H1 (cell line): ENCODE results near the gene IRGQ. TPM values are rescaled to one million over a fixed set of nuclear protein-coding genes. Genes with fewer than 3 reads are reported as not detected.

ENCODE experiments used
- CTCF ChIA-PET: fragments of 300-600 bp; sonication (Branson Sonifier 250); formaldehyde crosslinking; loops from one replicate; lab custom pipeline; 2021; ENCODE audit not compliant: partially characterized antibody; lab: Charles Lee
- POLR2A ChIA-PET: fragments of 300-600 bp; sonication (Branson Sonifier 250); formaldehyde crosslinking; loops from one replicate; lab custom pipeline; 2021; ENCODE audit warnings: inconsistent platforms; ENCODE audit not compliant: partially characterized antibody; lab: Charles Lee
- DNase-seq, 2 experiments: peaks; one replicate each; pipeline versions ENCODE4 v3.0.0 to v3.0.0-alpha.2; 2010 to 2022; ENCODE audit warnings: low spot score in 2 of 2, low read depth in 1 of 2, mixed read lengths in 1 of 2
- FAIRE-seq: peaks from 2 replicates; lab custom pipeline; 2011; peaks lifted over from hg19 to GRCh38; lab: Jason Lieb, UNC
- H2AFZ ChIP-seq: 2 replicates; pipeline ENCODE4 v1.8.1; 2012; ENCODE audit warnings: low read length, inconsistent platforms
- H2AK5ac ChIP-seq: 2 replicates; pipeline ENCODE4 v1.6.1; 2013; ENCODE audit warnings: low read depth, low read length
- H2BK120ac ChIP-seq: replicated peaks from 2 replicates; pipeline ENCODE3; 2013; ENCODE audit warnings: low read depth, low read length, inconsistent platforms
- H2BK12ac ChIP-seq: 2 replicates; pipeline ENCODE4 v1.6.1; 2013; ENCODE audit warnings: low read depth, low read length
- H2BK15ac ChIP-seq: 2 replicates; pipeline ENCODE4 v1.6.1; 2013; ENCODE audit warnings: low read length
- H2BK20ac ChIP-seq: 2 replicates; pipeline ENCODE4 v1.6.1; 2013; ENCODE audit warnings: low read length
- H2BK5ac ChIP-seq: 2 replicates; pipeline ENCODE4 v1.6.1; 2013; ENCODE audit warnings: low read depth, low read length
- H3K14ac ChIP-seq: 2 replicates; pipeline ENCODE4 v1.6.1; 2013; ENCODE audit warnings: inconsistent platforms; ENCODE audit not compliant: insufficient read length
- H3K18ac ChIP-seq: 2 replicates; pipeline ENCODE4 v1.6.1; 2013; ENCODE audit warnings: low read length; ENCODE audit errors: extremely low read depth
- H3K23ac ChIP-seq: 2 replicates; pipeline ENCODE4 v1.6.1; 2013; ENCODE audit warnings: inconsistent platforms; ENCODE audit not compliant: insufficient read length
- H3K23me2 ChIP-seq: 2 replicates; pipeline ENCODE4 v1.6.1; 2013; ENCODE audit warnings: low read depth, low read length
- H3K27ac ChIP-seq: 2 replicates; pipeline ENCODE4 v1.6.1; 2011; ENCODE audit warnings: low read depth, low read length, inconsistent platforms
- H3K27me3 ChIP-seq, 4 experiments: replicated peaks in 1 of 4; 1 replicate in 1 of 4; 2 replicates in 3 of 4; pipeline versions ENCODE4 v1.6.1 to v1.8.1; 2011 to 2013; ENCODE audit warnings: low read length in 3 of 4, mild to moderate bottlenecking in 3 of 4, inconsistent platforms in 2 of 4, mixed read lengths in 2 of 4, moderate library complexity in 1 of 4; ENCODE audit not compliant: control insufficient read depth in 3 of 4, insufficient read depth in 3 of 4; ENCODE audit errors: extremely low read depth in 1 of 4
- H3K36me3 ChIP-seq, 4 experiments: 2 replicates each; pipeline versions ENCODE4 v1.6.1 to v1.8.1; 2011 to 2013; ENCODE audit warnings: mild to moderate bottlenecking in 4 of 4, low read length in 3 of 4, moderate library complexity in 2 of 4, control low read depth in 1 of 4, inconsistent platforms in 1 of 4; ENCODE audit not compliant: insufficient read depth in 4 of 4, control insufficient read depth in 2 of 4
- H3K4ac ChIP-seq: replicated peaks from 2 replicates; pipeline ENCODE3; 2013; ENCODE audit warnings: low read length, low read depth, mixed read lengths, inconsistent platforms; ENCODE audit not compliant: insufficient read length
- H3K4me1 ChIP-seq, 4 experiments: replicated peaks in 1 of 4; 1 replicate in 1 of 4; 2 replicates in 3 of 4; pipeline versions ENCODE4 v1.6.1 to v1.8.1; 2011 to 2013; ENCODE audit warnings: low read length in 3 of 4, inconsistent platforms in 2 of 4, mixed read lengths in 1 of 4; ENCODE audit not compliant: insufficient read depth in 4 of 4, control insufficient read depth in 3 of 4
- H3K4me2 ChIP-seq, 2 experiments: 2 replicates each; pipeline versions ENCODE4 v1.6.1 to v1.8.1; 2011 to 2013; ENCODE audit warnings: low read depth in 2 of 2, low read length in 2 of 2, control low read depth in 1 of 2, inconsistent platforms in 1 of 2, mild to moderate bottlenecking in 1 of 2; ENCODE audit not compliant: insufficient read depth in 1 of 2
- H3K4me3 ChIP-seq, 4 experiments: fragments of 200-600, 300-600 bp in 1 of 4; sonication (generic), shearing (Covaris generic), sonication (Bioruptor Twin) in 1 of 4; 2 replicates each; pipeline versions ENCODE4 v1.5.1 to v1.8.1; 2011 to 2016; ENCODE audit warnings: low read length in 4 of 4, low read depth in 3 of 4, control low read depth in 2 of 4, inconsistent platforms in 2 of 4, mild to moderate bottlenecking in 2 of 4, mixed read lengths in 1 of 4, moderate library complexity in 1 of 4; ENCODE audit not compliant: insufficient read depth in 2 of 4; ENCODE audit errors: extremely low read depth in 1 of 4
- H3K56ac ChIP-seq: replicated peaks from 2 replicates; pipeline ENCODE3; 2013; ENCODE audit warnings: low read depth, mild to moderate bottlenecking, mixed read lengths, low read length, inconsistent platforms; ENCODE audit not compliant: insufficient read length
- H3K79me1 ChIP-seq: 2 replicates; pipeline ENCODE4 v1.6.1; 2013; ENCODE audit warnings: low read depth, low read length, control low read depth
- H3K79me2 ChIP-seq, 2 experiments: 2 replicates each; pipeline versions ENCODE4 v1.6.1 to v1.8.1; 2012 to 2013; ENCODE audit warnings: low read length in 2 of 2, mild to moderate bottlenecking in 2 of 2, inconsistent platforms in 1 of 2; ENCODE audit not compliant: insufficient read depth in 2 of 2, control insufficient read depth in 1 of 2
- H3K9ac ChIP-seq, 4 experiments: replicated peaks in 1 of 4; 1 replicate in 1 of 4; 2 replicates in 3 of 4; pipeline versions ENCODE4 v1.6.1 to v1.8.1; 2011 to 2013; ENCODE audit warnings: low read depth in 3 of 4, low read length in 3 of 4, control low read depth in 2 of 4, mild to moderate bottlenecking in 2 of 4, moderate library complexity in 2 of 4, inconsistent platforms in 1 of 4; ENCODE audit errors: extremely low read depth in 1 of 4
- H3K9me3 ChIP-seq, 2 experiments: 2 replicates each; pipeline versions ENCODE4 v1.6.1 to v1.8.1; 2012 to 2013; ENCODE audit warnings: mild to moderate bottlenecking in 2 of 2, moderate library complexity in 2 of 2, control low read depth in 1 of 2, inconsistent platforms in 1 of 2, low read depth in 1 of 2, low read length in 1 of 2, mixed read lengths in 1 of 2; ENCODE audit not compliant: insufficient read depth in 2 of 2
- H4K20me1 ChIP-seq, 2 experiments: replicated peaks in 1 of 2; 2 replicates each; pipeline versions ENCODE3 to v1.8.1; 2011 to 2013; ENCODE audit warnings: inconsistent platforms in 2 of 2, low read length in 2 of 2, mild to moderate bottlenecking in 1 of 2; ENCODE audit not compliant: insufficient read depth in 2 of 2, control insufficient read depth in 1 of 2
- H4K5ac ChIP-seq: 2 replicates; pipeline ENCODE4 v1.6.1; 2013; ENCODE audit warnings: low read length, low read depth, mixed read lengths, inconsistent platforms; ENCODE audit not compliant: insufficient read length
- H4K8ac ChIP-seq: 2 replicates; pipeline ENCODE4 v1.8.0; 2013; ENCODE audit warnings: mild to moderate bottlenecking, moderate library complexity, low read length, inconsistent platforms; ENCODE audit not compliant: insufficient read depth; ENCODE audit errors: extremely low read depth
- H4K91ac ChIP-seq: replicated peaks from 2 replicates; pipeline ENCODE3; 2013; ENCODE audit warnings: low read length, mixed read lengths, inconsistent platforms; ENCODE audit not compliant: insufficient read length
- CHD2 ChIP-seq: IDR thresholded peaks from 2 replicates; pipeline ENCODE4 v1.6.1; 2012; ENCODE audit warnings: low read length, improper control_type of control experiment
- HDAC2 ChIP-seq, 2 experiments: fragments of 300-600 bp in 1 of 2; sonication (generic) in 1 of 2; IDR thresholded peaks; 2 replicates each; pipeline ENCODE4 v1.6.1; 2011 to 2012; ENCODE audit warnings: low read depth in 2 of 2, low read length in 2 of 2, mild to moderate bottlenecking in 2 of 2, moderate library complexity in 2 of 2, borderline replicate concordance in 1 of 2, inconsistent platforms in 1 of 2
- NANOG ChIP-seq: IDR thresholded peaks from 2 replicates; pipeline ENCODE4 v1.6.1; 2011; ENCODE audit warnings: low read length, low read depth, mild to moderate bottlenecking, inconsistent platforms; ENCODE audit not compliant: insufficient read depth, poor library complexity, severe bottlenecking
- POLR2A ChIP-seq, 2 experiments: IDR thresholded peaks; 1 replicate in 1 of 2; 2 replicates in 1 of 2; pipeline ENCODE4 v1.6.1; 2011; ENCODE audit warnings: low read depth in 2 of 2, low read length in 2 of 2, mild to moderate bottlenecking in 2 of 2; ENCODE audit errors: control extremely low read depth in 1 of 2
- TCF12 ChIP-seq: IDR thresholded peaks from 2 replicates; pipeline ENCODE4 v1.6.1; 2011; ENCODE audit warnings: low read depth, mild to moderate bottlenecking, low read length
- WGBS, 2 experiments: shearing (Covaris generic) in 1 of 2; methylation state at CpG; one replicate each; pipeline versions ENCODE4 v1.1.6 to v1.1.7; 2013 to 2015; ENCODE audit warnings: low lambda C conversion rate in 2 of 2, mixed read lengths in 2 of 2, inconsistent platforms in 1 of 2, low coverage in 1 of 2, missing lambda C conversion rate in 1 of 2; ENCODE audit not compliant: insufficient replicate concordance in 2 of 2, insufficient coverage in 1 of 2, insufficient read length in 1 of 2; ENCODE audit errors: extremely low coverage in 1 of 2, missing lambda C conversion rate in 1 of 2; 5-methylcytosine and 5-hydroxymethylcytosine counted together
- polyA plus RNA-seq, 7 experiments: library from polyadenylated mRNA; depleted of rRNA in 3 of 7; stranded (reverse) in 5 of 7; unstranded in 2 of 7; fragments of >200 nt in 5 of 7; fragments of 200-250 nt in 2 of 7; gene quantifications; 1 replicate in 5 of 7; 2 replicates in 1 of 7; 4 replicates in 1 of 7; pipeline versions ENCODE4 v1.2.1 to v1.2.3, GENCODE V29; 2011 to 2013; ENCODE audit warnings: missing spikeins in 2 of 7, mixed read lengths in 2 of 7
- total RNA-seq: library from RNA; stranded (reverse); fragmentation: NEBNext Ultra II Directional; extraction: Animal tissue kit (Norgen Biotek cat#: 25700); gene quantifications from 2 replicates; pipeline ENCODE4 v1.2.1, GENCODE V29; 2021

Gene IRGQ
- total and polyA plus RNA-seq, 2 of the 8 experiments (the other 6 are each of a cell fraction or from before 2014, with no cell fraction given) = 16.0 to 42.9 TPM

DNA sequence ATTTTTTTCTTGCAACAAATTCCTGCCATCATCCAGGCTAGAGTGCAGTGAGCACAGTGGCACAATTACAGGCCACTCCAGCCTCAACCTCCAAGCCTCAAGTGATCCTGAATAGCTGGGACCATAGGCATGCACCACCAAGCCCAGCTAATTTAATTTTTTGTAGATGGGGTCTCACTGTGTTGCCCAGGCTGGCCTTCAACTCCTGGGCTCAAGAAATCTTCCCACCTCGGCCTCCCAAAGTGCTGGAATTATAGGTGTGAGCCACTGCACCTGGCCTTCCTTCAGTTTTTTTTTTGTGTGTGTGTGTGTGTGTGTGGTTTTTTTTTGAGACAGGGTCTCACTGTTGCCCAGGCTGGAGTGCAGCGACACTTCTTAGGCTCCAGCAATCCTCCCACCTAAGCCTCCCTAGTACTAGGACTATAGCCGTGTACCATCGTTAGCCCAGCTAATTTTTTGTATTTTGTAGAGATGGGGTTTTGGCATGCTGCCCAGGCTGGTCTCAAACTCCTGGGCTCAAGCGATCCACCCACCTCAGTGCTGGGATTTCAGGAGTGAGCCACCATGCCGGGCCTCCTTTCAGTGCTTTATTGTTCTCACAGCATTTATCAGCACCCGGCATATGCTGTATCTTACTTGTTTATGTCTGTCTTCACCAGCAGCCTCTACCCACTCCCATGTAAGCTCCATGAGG is 10.1 kb upstream of the IRGQ start:
- Histone ChIP-seq H3K14ac (no peak overlapping the region), H3K4me1 (no peaks in the 10 kb centered on the region), H3K23ac (no peak overlapping the region), H3K23me2 (no peaks in the 10 kb centered on the region; the same call in 1 of the 2 replicates), H4K8ac (no peak overlapping the region), H3K79me1 (no peaks in the 10 kb centered on the region), H2BK120ac (no peak overlapping the region), H2BK12ac (no peak overlapping the region), H2BK15ac (no peak overlapping the region), H2AK5ac (no peak overlapping the region), H3K56ac (no peak overlapping the region), H3K79me2 (no peaks in the 10 kb centered on the region), H3K9ac (no peak overlapping the region), H4K5ac (no peak overlapping the region), H3K4ac (no peak overlapping the region), H3K18ac (no peak overlapping the region), H4K20me1 (peaks cover 0 to 7% of the 10 kb centered on the region in 2 experiments), H3K4me3 (no peak overlapping the region), H2AFZ (no peak overlapping the region), H2BK20ac (no peak overlapping the region), H3K36me3 (peaks cover 0 to 3% (median 0%) of the 10 kb centered on the region in 4 experiments; a peak in 4 of 8 replicates), H3K9me3 (no peaks in the 10 kb centered on the region), H4K91ac (no peak overlapping the region), H3K4me2 (no peak overlapping the region), H3K27me3 (no peaks in the 10 kb centered on the region), H2BK5ac (no peak overlapping the region), H3K27ac (no peak overlapping the region)
- FAIRE-seq = no peak
- DNase-seq = no peak
- ChIA-PET CTCF (interaction anchor here (0.6 to 2.1 kb wide), 8 partner anchors 9 to 70 kb away, joined by 3 to 9 read pairs (median 4); partner anchors contain the start of genes IRGQ and ZNF576), POLR2A (interaction anchor here (1.3 to 3.4 kb wide), 3 partner anchors 9 to 17 kb away, joined by 5 to 17 read pairs (median 5); partner anchors contain the start of genes IRGQ and ZNF576)
- WGBS, 2 experiments = 88% methylated on average over 7 of the region's 7 CpGs; no CpG with 5 or more reads in 1 of the 2 experiments
- TF ChIP-seq HDAC2 (IDR thresholded peaks at IDR 0.05; ENCODE audit: borderline replicate concordance in 1 of 2, low read depth in 2 of 2, low read length in 2 of 2) = no peak
- TF ChIP-seq NANOG = no peak
- no peak for TF ChIP-seq TCF12
- TF ChIP-seq POLR2A (IDR thresholded peaks at IDR 0.05; ENCODE audit: control extremely low read depth in 1 of 2, low read depth in 2 of 2, low read length in 2 of 2) = no peak
- TF ChIP-seq CHD2 = no peak
